GM10847 (cell line): ENCODE measurements around the gene TLK1.

Experiments used
- POLR2A ChIP-seq: IDR thresholded peaks from 2 replicates; pipeline ENCODE4 v1.6.1; 2011; ENCODE audit not compliant: insufficient read length; ENCODE audit errors: extremely low read depth

TLK1 gene

GRCh38 chr2:171013851-171014250 is 146.8 kb downstream of the TLK1 start:
- no peak for TF ChIP-seq POLR2A

- TF ChIP-seq POLR2A, result no peak
These were observed 151.3 kb downstream of the TLK1 start for GRCh38 chr2:171009386-171009785.

GRCh38 chr2:171008550-171009205 is 152.0 kb downstream of the TLK1 start:
- TF ChIP-seq POLR2A, result no peak

- TF ChIP-seq POLR2A, result no peak
These were observed 155.9 kb downstream of the TLK1 start for GRCh38 chr2:171004833-171005232.

- no peak for TF ChIP-seq POLR2A
These were observed 156.3 kb downstream of the TLK1 start for GRCh38 chr2:171004363-171004762.

- no peak for TF ChIP-seq POLR2A
These were observed 161.0 kb downstream of the TLK1 start for GRCh38 chr2:170999654-171000053.

- TF ChIP-seq POLR2A, result no peak
These were observed 162.6 kb downstream of the TLK1 start for GRCh38 chr2:170997893-170998597.

- TF ChIP-seq POLR2A, result no peak
These were observed 164.4 kb downstream of the TLK1 start for GRCh38 chr2:170996316-170996715.

GRCh38 chr2:170991398-170992182 is 169.1 kb downstream of the TLK1 start:
- no peak for TF ChIP-seq POLR2A

GRCh38 chr2:170986566-170987258 is 174.0 kb downstream of the TLK1 start:
- no peak for TF ChIP-seq POLR2A

GRCh38 chr2:170985407-170985806 is 175.3 kb downstream of the TLK1 start:
- TF ChIP-seq POLR2A, result no peak

GRCh38 chr2:170984079-170984478 is 176.6 kb downstream of the TLK1 start:
- TF ChIP-seq POLR2A, result no peak

- TF ChIP-seq POLR2A, result no peak
These were observed 184.8 kb downstream of the TLK1 start for GRCh38 chr2:170975943-170976270.

GRCh38 chr2:170975127-170975942 is 185.4 kb downstream of the TLK1 start:
- TF ChIP-seq POLR2A, result no peak
